Measurements from ENCODE around the gene DNAH14. TPM values are rescaled to one million over a fixed set of nuclear protein-coding genes. Genes with fewer than 3 reads are reported as not detected.

DNAH14 gene
- total and polyA plus RNA-seq, 2 of the 13 experiments (the other 11 are each of a cell fraction or from before 2014, with no cell fraction given) = 4.5 to 27.5 TPM

GRCh38 chr1:225428068-225428880 is 498.8 kb downstream of the DNAH14 start (continued):
- TF ChIP-seq, protein P1, sequence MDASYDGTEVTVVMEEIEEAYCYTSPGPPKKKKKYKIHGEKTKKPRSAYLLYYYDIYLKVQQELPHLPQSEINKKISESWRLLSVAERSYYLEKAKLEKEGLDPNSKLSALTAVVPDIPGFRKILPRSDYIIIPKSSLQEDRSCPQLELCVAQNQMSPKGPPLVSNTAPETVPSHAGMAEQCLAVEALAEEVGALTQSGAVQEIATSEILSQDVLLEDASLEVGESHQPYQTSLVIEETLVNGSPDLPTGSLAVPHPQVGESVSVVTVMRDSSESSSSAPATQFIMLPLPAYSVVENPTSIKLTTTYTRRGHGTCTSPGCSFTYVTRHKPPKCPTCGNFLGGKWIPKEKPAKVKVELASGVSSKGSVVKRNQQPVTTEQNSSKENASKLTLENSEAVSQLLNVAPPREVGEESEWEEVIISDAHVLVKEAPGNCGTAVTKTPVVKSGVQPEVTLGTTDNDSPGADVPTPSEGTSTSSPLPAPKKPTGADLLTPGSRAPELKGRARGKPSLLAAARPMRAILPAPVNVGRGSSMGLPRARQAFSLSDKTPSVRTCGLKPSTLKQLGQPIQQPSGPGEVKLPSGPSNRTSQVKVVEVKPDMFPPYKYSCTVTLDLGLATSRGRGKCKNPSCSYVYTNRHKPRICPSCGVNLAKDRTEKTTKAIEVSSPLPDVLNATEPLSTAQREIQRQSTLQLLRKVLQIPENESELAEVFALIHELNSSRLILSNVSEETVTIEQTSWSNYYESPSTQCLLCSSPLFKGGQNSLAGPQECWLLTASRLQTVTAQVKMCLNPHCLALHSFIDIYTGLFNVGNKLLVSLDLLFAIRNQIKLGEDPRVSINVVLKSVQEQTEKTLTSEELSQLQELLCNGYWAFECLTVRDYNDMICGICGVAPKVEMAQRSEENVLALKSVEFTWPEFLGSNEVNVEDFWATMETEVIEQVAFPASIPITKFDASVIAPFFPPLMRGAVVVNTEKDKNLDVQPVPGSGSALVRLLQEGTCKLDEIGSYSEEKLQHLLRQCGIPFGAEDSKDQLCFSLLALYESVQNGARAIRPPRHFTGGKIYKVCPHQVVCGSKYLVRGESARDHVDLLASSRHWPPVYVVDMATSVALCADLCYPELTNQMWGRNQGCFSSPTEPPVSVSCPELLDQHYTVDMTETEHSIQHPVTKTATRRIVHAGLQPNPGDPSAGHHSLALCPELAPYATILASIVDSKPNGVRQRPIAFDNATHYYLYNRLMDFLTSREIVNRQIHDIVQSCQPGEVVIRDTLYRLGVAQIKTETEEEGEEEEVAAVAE (CRISPR knock-in tag; IDR thresholded peaks at IDR 0.05; ENCODE audit: borderline replicate concordance) = no peak
- TF ChIP-seq ZBTB26 (CRISPR knock-in tag; IDR thresholded peaks at IDR 0.05; ENCODE audit: borderline replicate concordance) = no peak
- TF ChIP-seq ZNF280B (CRISPR knock-in tag; IDR thresholded peaks at IDR 0.05; ENCODE audit: borderline replicate concordance) = peak; percentile 68; the same call in 1 of the 2 replicates
- TF ChIP-seq ZSCAN9 (CRISPR knock-in tag; IDR thresholded peaks at IDR 0.05; ENCODE audit: borderline replicate concordance) = no peak
- TF ChIP-seq CEBPG (CRISPR knock-in tag; IDR thresholded peaks at IDR 0.05) = no peak
- TF ChIP-seq SMYD3 (CRISPR knock-in tag; IDR thresholded peaks at IDR 0.05) = no peak
- TF ChIP-seq SNRNP70 (IDR thresholded peaks at IDR 0.05; ENCODE audit: low read depth, low read length) = no peak
- TF ChIP-seq XRCC5 (optimal IDR thresholded peaks at IDR 0.05; ENCODE audit: low read length) = no peak
- no peak for TF ChIP-seq ZNF780A (CRISPR knock-in tag; IDR thresholded peaks at IDR 0.05)
- no peak for TF ChIP-seq ZNF17 (CRISPR knock-in tag; IDR thresholded peaks at IDR 0.05)
- TF ChIP-seq ISX (CRISPR knock-in tag; conservative IDR thresholded peaks at IDR 0.05) = no peak
- TF ChIP-seq ZNF547 (CRISPR knock-in tag; IDR thresholded peaks at IDR 0.05) = 0 out of 2 replicates have a peak, but pooled peaks have one; percentile 48
- no peak for TF ChIP-seq FIP1L1 (IDR thresholded peaks at IDR 0.05; ENCODE audit: borderline replicate concordance, insufficient read depth, low read depth, low read length)
- TF ChIP-seq AGO1 (IDR thresholded peaks at IDR 0.05; ENCODE audit: low read depth, low read length, poor library complexity, severe bottlenecking) = no peak
- no peak for TF ChIP-seq ZNF138 (CRISPR knock-in tag; IDR thresholded peaks at IDR 0.05; ENCODE audit: low read depth)
- no peak for TF ChIP-seq ZFP37 (CRISPR knock-in tag; IDR thresholded peaks at IDR 0.05; ENCODE audit: borderline replicate concordance)
- peak; percentile 18; the same call in 1 of the 2 replicates for TF ChIP-seq GATAD2A (CRISPR knock-in tag; IDR thresholded peaks at IDR 0.05)
- TF ChIP-seq REPIN1 (CRISPR knock-in tag; IDR thresholded peaks at IDR 0.05; ENCODE audit: borderline replicate concordance, low read depth) = no peak
- no peak for TF ChIP-seq HOXD1 (CRISPR knock-in tag; IDR thresholded peaks at IDR 0.05)
- no peak for TF ChIP-seq EP300 (IDR thresholded peaks at IDR 0.05; ENCODE audit: low read depth in 2 of 2, low read length in 2 of 2)
- TF ChIP-seq EP300 (CRISPR knock-in tag; IDR thresholded peaks at IDR 0.05; ENCODE audit: borderline replicate concordance) = no peak
- no peak; the same call in 1 of the 2 replicates for TF ChIP-seq HOXA3 (CRISPR knock-in tag; IDR thresholded peaks at IDR 0.05)
- 0 out of 2 replicates have a peak, but pooled peaks have one; percentile 44 for TF ChIP-seq ZNF235 (CRISPR knock-in tag; IDR thresholded peaks at IDR 0.05; ENCODE audit: borderline replicate concordance)
